ENCODE results near the gene GJA3. TPM values are rescaled to one million over a fixed set of nuclear protein-coding genes. Genes with fewer than 3 reads are reported as not detected.

The GJA3 gene
- total and polyA plus RNA-seq, 7 donors = 0.01 to 0.06 TPM; not detected in 5

- no peak for ATAC-seq
- TF ChIP-seq, protein P1, sequence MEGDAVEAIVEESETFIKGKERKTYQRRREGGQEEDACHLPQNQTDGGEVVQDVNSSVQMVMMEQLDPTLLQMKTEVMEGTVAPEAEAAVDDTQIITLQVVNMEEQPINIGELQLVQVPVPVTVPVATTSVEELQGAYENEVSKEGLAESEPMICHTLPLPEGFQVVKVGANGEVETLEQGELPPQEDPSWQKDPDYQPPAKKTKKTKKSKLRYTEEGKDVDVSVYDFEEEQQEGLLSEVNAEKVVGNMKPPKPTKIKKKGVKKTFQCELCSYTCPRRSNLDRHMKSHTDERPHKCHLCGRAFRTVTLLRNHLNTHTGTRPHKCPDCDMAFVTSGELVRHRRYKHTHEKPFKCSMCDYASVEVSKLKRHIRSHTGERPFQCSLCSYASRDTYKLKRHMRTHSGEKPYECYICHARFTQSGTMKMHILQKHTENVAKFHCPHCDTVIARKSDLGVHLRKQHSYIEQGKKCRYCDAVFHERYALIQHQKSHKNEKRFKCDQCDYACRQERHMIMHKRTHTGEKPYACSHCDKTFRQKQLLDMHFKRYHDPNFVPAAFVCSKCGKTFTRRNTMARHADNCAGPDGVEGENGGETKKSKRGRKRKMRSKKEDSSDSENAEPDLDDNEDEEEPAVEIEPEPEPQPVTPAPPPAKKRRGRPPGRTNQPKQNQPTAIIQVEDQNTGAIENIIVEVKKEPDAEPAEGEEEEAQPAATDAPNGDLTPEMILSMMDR (IDR thresholded peaks at IDR 0.05) = no peak
Observed at GRCh38 chr13:20150561-20150960, 10.3 kb downstream of the GJA3 start.

DNA sequence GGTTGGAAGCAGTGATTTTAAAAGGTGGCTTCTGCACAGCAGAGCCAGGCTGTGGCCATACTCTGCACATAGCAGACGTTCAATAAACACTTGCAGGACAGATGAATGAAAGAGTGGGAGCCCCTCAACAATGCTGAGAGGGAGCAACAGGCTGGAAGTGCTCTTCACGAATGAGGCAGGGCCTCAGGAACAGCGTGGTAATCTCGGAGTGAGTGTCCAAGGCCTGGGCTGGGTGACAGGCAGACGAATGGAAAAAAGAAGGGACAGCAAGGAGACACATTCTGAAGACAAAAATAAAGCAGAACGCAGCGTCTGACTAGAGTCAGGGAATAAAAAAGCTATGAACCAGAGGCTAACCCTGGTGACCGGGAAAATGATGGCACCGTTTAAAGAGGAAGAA, 11.1 kb downstream of the GJA3 start:
- H3K27ac ChIP-seq = no peak overlapping the region
- H3K4me3 ChIP-seq = no peak overlapping the region
- intact Hi-C loops (cut with DNase I) = no loop called here
- no peaks in the 10 kb centered on the region for H3K4me1 ChIP-seq
- ATAC-seq (no peak), DNase-seq (no peak)
- no peaks in the 10 kb centered on the region for H3K9me3 ChIP-seq
- no peaks in the 10 kb centered on the region for H3K36me3 ChIP-seq (ENCODE audit: insufficient read depth in 1 of 2, low read depth in 1 of 2)
- WGBS, 3 donors = 61 to 72% (median 63%) methylated on average over 9 of the region's 9 CpGs
- TF ChIP-seq, protein P1 (IDR thresholded peaks at IDR 0.05) = no peak
- H3K27me3 ChIP-seq (ENCODE audit: insufficient read depth in 3 of 3, low read length in 2 of 3) = peaks cover 0 to 29% (median 3%) of the 10 kb centered on the region in 3 donors

More at GRCh38 chr13:20150561-20150960, 10.3 kb downstream of the GJA3 start:
- no peak for DNase-seq
- Histone ChIP-seq H3K36me3 (ENCODE audit: insufficient read depth in 1 of 2, low read depth in 1 of 2) (no peaks in the 10 kb centered on the region), H3K4me1 (no peaks in the 10 kb centered on the region), H3K27me3 (ENCODE audit: insufficient read depth in 3 of 3, low read length in 2 of 3) (peaks cover 0 to 33% (median 3%) of the 10 kb centered on the region in 3 donors), H3K27ac (no peak overlapping the region), H3K9me3 (no peaks in the 10 kb centered on the region), H3K4me3 (no peak overlapping the region)
- intact Hi-C loops (cut with DNase I) = no loop called here
- 78 to 85% (median 80%) methylated on average over 9 of the region's 9 CpGs for WGBS, 3 donors

DNA sequence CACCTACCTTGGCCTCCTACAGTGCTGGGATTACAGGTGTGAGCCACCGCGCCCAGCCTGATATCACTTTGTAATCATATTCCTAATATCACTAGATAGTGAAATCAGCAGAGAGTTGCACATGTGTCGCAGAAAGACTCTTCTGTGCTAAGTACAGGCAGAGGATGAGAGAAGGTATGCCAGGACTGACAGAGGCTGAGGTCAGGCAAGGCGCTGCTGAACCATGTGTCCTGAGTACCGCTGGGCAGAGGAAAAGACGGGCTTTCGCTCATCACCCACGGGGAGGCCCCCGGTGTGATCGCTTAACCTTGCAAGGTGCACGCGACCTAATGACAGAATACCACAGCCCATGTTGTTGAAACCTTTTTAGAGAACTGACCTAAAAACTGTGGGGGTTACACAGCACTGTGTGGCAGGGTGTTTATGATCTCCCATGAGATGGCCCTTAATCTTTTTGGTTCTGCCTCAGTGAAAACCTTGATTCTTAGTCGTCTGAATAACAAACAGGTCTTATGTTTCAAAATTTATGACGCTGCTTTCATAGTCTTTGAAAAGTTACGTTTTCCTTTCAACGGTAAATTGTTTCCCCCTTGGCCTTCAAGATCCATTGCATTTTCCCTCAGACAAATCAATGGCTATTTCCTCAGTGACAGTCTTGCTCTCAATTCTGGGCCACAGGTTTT, 12.2 kb downstream of the GJA3 start:
- Histone ChIP-seq H3K9me3 (no peaks in the 10 kb centered on the region), H3K27me3 (ENCODE audit: insufficient read depth in 3 of 3, low read length in 2 of 3) (peaks cover 0 to 30% (median 4%) of the 10 kb centered on the region in 3 donors), H3K27ac (no peak overlapping the region), H3K4me1 (no peaks in the 10 kb centered on the region), H3K4me3 (no peak overlapping the region), H3K36me3 (ENCODE audit: insufficient read depth in 1 of 2, low read depth in 1 of 2) (no peaks in the 10 kb centered on the region)
- DNase-seq (no peak), ATAC-seq (no peak)
- TF ChIP-seq, protein P1 (IDR thresholded peaks at IDR 0.05) = no peak
- WGBS, 3 donors = 77 to 79% (median 79%) methylated on average over 16 of the region's 16 CpGs
- intact Hi-C loops (cut with DNase I) = no loop called here

- Histone ChIP-seq H3K4me1 (peaks cover 2% of the 10 kb centered on the region), H3K27ac (no peak overlapping the region), H3K36me3 (ENCODE audit: insufficient read depth in 1 of 2, low read depth in 1 of 2) (no peaks in the 10 kb centered on the region), H3K27me3 (ENCODE audit: insufficient read depth in 3 of 3, low read length in 2 of 3) (peaks cover 0 to 41% (median 4%) of the 10 kb centered on the region in 3 donors), H3K4me3 (no peak overlapping the region), H3K9me3 (no peaks in the 10 kb centered on the region)
- TF ChIP-seq, protein P1 (IDR thresholded peaks at IDR 0.05) = no peak
- ATAC-seq (no peak), DNase-seq (no peak)
- intact Hi-C loops (cut with DNase I) = no loop called here
- WGBS, 3 donors = 98 to 100% (median 100%) methylated on average over 1 of the region's 1 CpG
Observed at GRCh38 chr13:20146381-20146780, 14.5 kb downstream of the GJA3 start.

DNA sequence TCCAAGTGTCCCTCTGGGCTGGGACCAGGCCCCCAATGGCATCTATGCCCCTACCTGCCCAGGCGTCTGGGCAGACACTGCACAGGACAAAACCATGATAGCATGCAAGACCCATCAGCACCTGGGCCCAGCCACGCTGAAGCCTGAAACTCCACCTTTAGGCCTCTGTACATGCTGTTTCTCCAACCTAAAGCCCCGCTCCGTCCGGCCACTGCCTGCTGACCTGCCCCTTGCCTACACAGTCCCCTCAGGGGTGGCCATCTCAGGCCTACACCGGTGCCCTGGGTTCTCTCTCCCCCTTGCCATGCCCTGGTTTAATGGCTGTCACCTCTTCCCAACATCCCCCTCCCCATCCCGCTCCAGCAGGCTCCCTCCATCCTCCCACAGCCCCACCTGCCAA, 15.3 kb downstream of the GJA3 start:
- peaks cover 0 to 42% (median 4%) of the 10 kb centered on the region in 3 donors for H3K27me3 ChIP-seq (ENCODE audit: insufficient read depth in 3 of 3, low read length in 2 of 3)
- H3K9me3 ChIP-seq = no peaks in the 10 kb centered on the region
- H3K4me3 ChIP-seq = no peak overlapping the region
- no peak overlapping the region for H3K27ac ChIP-seq
- H3K36me3 ChIP-seq (ENCODE audit: insufficient read depth in 1 of 2, low read depth in 1 of 2) = no peaks in the 10 kb centered on the region
- DNase-seq (no peak), ATAC-seq (no peak)
- 74 to 87% (median 83%) methylated on average over 7 of the region's 7 CpGs for WGBS, 3 donors
- intact Hi-C loops (cut with DNase I) = no loop called here
- TF ChIP-seq, protein P1 (IDR thresholded peaks at IDR 0.05) = no peak
- H3K4me1 ChIP-seq = peaks cover 10% of the 10 kb centered on the region

Measured in psoas muscle (tissue), 8 donors.